ENCODE measurements around the gene KIAA1958. TPM values are rescaled to one million over a fixed set of nuclear protein-coding genes. Genes with fewer than 3 reads are reported as not detected.
A peak's percentile ranks its signal among the peaks of the same experiment; 100 is the strongest.

The KIAA1958 gene
- total RNA-seq, 1 donor from 2014 or later, result 55.3 TPM

DNA sequence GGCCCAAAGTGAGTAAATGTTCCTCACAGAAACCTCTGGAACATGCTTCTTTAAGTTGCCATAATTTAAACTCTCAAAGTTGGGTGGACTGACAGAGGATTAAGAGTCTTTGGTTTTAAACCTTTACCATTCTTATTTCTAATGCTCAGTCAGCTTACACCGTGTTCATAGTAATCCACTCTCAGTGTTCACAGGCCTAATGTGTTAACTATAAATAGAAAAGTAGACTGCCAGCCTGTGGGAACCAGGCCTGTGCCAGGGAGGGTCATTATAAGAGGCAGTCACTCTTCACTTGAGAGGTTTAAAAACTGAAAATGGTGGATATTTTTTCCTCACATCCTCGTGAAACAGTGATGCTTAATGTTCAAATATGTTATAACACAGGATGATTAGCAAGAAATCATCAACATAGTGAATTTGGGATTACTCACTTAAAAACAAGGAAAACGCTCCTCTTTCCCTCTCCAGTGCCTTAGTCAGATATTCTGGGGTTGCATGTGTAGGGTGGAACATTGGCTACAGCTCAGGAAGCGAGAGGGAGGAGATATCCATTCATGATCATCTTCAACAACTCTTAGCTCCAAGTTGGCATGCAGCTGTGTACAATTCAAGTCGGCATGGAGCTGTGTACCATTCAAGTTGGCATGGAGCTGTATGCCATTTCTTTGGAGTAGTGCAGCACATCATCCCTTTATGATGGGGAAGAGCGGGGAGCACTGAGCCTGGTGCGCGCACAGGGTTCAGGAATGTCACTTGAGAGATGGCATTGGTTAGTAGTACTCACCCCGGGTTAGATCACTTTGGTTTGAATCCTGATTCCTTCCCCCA, 65.8 kb downstream of the KIAA1958 start:
- Mint-ChIP-seq H3K27ac (peak overlapping the region; percentile 58), H3K27me3 (no peaks in the 10 kb centered on the region), H3K4me1 (ENCODE audit: low read depth) (peaks cover 48% of the 10 kb centered on the region), H3K9me3 (ENCODE audit: low read depth) (no peaks in the 10 kb centered on the region), H3K4me3 (ENCODE audit: low read depth) (no peak overlapping the region), H3K36me3 (ENCODE audit: insufficient read depth) (peaks cover 3% of the 10 kb centered on the region)
- TF ChIP-seq, protein P1, sequence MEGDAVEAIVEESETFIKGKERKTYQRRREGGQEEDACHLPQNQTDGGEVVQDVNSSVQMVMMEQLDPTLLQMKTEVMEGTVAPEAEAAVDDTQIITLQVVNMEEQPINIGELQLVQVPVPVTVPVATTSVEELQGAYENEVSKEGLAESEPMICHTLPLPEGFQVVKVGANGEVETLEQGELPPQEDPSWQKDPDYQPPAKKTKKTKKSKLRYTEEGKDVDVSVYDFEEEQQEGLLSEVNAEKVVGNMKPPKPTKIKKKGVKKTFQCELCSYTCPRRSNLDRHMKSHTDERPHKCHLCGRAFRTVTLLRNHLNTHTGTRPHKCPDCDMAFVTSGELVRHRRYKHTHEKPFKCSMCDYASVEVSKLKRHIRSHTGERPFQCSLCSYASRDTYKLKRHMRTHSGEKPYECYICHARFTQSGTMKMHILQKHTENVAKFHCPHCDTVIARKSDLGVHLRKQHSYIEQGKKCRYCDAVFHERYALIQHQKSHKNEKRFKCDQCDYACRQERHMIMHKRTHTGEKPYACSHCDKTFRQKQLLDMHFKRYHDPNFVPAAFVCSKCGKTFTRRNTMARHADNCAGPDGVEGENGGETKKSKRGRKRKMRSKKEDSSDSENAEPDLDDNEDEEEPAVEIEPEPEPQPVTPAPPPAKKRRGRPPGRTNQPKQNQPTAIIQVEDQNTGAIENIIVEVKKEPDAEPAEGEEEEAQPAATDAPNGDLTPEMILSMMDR (IDR thresholded peaks at IDR 0.05; ENCODE audit: unreplicated experiment), result no peak
- DNase-seq (ENCODE audit: low spot score, unreplicated experiment), result no peak

DNA sequence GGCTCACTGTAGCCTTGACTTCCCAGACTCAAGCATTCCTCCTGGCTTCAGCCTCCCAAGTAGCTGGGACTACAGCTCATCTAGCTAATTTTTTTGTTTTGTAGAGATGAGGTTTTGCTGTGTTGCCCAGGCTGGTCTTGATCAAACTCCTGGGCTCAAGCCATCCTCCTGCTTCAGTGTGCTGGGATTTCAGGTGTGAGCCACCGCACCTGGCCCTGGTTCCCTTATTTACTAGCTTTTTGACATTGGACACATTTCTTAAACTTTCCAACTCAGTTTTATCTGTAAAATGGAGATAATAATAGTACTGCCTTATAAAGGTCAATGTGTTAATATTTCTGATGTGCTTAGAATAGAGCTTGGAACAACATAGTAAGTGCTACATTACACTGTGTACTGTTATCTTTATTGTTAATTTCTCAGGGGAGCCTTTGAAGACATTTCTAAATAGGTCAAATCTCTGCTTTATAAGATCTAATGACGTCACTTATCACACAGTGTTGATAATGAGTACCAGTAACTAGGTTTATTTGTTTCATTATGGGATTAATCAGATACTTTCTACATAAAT, 66.7 kb downstream of the KIAA1958 start:
- H3K27me3 Mint-ChIP-seq, result no peaks in the 10 kb centered on the region
- peak overlapping the region; percentile 39 for H3K27ac Mint-ChIP-seq
- TF ChIP-seq, protein P1 (IDR thresholded peaks at IDR 0.05; ENCODE audit: unreplicated experiment), result no peak
- peaks cover 3% of the 10 kb centered on the region for H3K36me3 Mint-ChIP-seq (ENCODE audit: insufficient read depth)
- peaks cover 41% of the 10 kb centered on the region for H3K4me1 Mint-ChIP-seq (ENCODE audit: low read depth)
- no peak for DNase-seq (ENCODE audit: low spot score, unreplicated experiment)
- no peaks in the 10 kb centered on the region for H3K9me3 Mint-ChIP-seq (ENCODE audit: low read depth)
- H3K4me3 Mint-ChIP-seq (ENCODE audit: low read depth), result no peak overlapping the region

- Mint-ChIP-seq H3K27me3 (no peaks in the 10 kb centered on the region), H3K27ac (no peak overlapping the region), H3K4me1 (ENCODE audit: low read depth) (peaks cover 38% of the 10 kb centered on the region)
These were observed 67.9 kb downstream of the KIAA1958 start for GRCh38 chr9:112554516-112554915.

DNA sequence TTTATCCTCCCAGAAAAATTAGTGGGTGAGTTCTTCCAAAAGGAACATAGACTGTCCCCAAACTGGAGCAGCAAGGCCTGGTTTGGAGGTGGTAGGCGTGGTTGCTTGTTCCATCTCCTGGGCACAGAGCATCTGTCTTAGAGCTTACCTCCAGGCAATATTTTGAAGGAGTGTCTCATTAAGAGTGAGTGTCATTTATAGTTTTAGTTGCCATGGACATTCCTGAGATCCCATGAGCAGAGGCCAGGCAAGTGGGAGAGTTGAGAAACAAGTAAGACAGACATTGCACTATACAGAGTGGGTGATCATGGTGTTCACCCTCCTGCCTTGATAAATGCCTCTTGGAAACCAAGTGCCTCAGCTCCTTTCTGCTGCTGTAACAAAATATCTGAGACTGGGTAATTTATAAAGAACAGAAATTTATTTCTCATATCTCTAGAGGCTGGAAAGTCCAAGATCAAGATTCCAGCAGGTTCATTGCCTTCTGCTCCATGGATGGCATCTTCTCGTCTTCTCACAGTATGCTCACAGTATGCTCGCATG, 68.5 kb downstream of the KIAA1958 start:
- no peak for DNase-seq (ENCODE audit: low spot score, unreplicated experiment)
- Mint-ChIP-seq H3K27ac (no peak overlapping the region), H3K4me3 (ENCODE audit: low read depth) (no peak overlapping the region), H3K9me3 (ENCODE audit: low read depth) (no peaks in the 10 kb centered on the region), H3K36me3 (ENCODE audit: insufficient read depth) (peaks cover 3% of the 10 kb centered on the region), H3K4me1 (ENCODE audit: low read depth) (peaks cover 32% of the 10 kb centered on the region), H3K27me3 (no peaks in the 10 kb centered on the region)
- TF ChIP-seq, protein P1 (IDR thresholded peaks at IDR 0.05; ENCODE audit: unreplicated experiment), result no peak

More at GRCh38 chr9:112554516-112554915, 67.9 kb downstream of the KIAA1958 start:
- Mint-ChIP-seq H3K36me3 (ENCODE audit: insufficient read depth) (peaks cover 3% of the 10 kb centered on the region), H3K4me3 (ENCODE audit: low read depth) (no peak overlapping the region), H3K9me3 (ENCODE audit: low read depth) (no peaks in the 10 kb centered on the region)
- TF ChIP-seq, protein P1 (IDR thresholded peaks at IDR 0.05; ENCODE audit: unreplicated experiment), result no peak
- DNase-seq (ENCODE audit: low spot score, unreplicated experiment), result no peak

GRCh38 chr9:112555844-112556482, 69.3 kb downstream of the KIAA1958 start:
- no peaks in the 10 kb centered on the region for H3K9me3 Mint-ChIP-seq (ENCODE audit: low read depth)
- no peak overlapping the region for H3K4me3 Mint-ChIP-seq (ENCODE audit: low read depth)
- peaks cover 26% of the 10 kb centered on the region for H3K4me1 Mint-ChIP-seq (ENCODE audit: low read depth)
- H3K27ac Mint-ChIP-seq, result no peak overlapping the region
- DNase-seq (ENCODE audit: low spot score, unreplicated experiment), result no peak
- no peaks in the 10 kb centered on the region for H3K27me3 Mint-ChIP-seq
- TF ChIP-seq, protein P1 (IDR thresholded peaks at IDR 0.05; ENCODE audit: unreplicated experiment), result no peak
- H3K36me3 Mint-ChIP-seq (ENCODE audit: insufficient read depth), result peaks cover 3% of the 10 kb centered on the region

Measured in progenitor cell of endocrine pancreas (in vitro differentiated cells).